Lower leg skin (tissue), 3 donors: ENCODE results near the gene PPM1N.

Source experiments
- POLR2A ChIP-seq, 2 donors: fragments of 450-650 bp; IDR thresholded peaks; one replicate each; pipeline ENCODE4 v1.6.1; 2016 to 2017; ENCODE audit warnings: antibody characterized with exemption in 2 of 2, mild to moderate bottlenecking in 1 of 2, moderate library complexity in 1 of 2
- TF ChIP-seq, protein P1 (sequence below), 3 donors: fragments of 450-650 bp; IDR thresholded peaks; one replicate each; pipeline ENCODE4 v1.5.1; 2016; ENCODE audit warnings: antibody characterized with exemption in 3 of 3, mild to moderate bottlenecking in 3 of 3, moderate library complexity in 2 of 3

DNA sequence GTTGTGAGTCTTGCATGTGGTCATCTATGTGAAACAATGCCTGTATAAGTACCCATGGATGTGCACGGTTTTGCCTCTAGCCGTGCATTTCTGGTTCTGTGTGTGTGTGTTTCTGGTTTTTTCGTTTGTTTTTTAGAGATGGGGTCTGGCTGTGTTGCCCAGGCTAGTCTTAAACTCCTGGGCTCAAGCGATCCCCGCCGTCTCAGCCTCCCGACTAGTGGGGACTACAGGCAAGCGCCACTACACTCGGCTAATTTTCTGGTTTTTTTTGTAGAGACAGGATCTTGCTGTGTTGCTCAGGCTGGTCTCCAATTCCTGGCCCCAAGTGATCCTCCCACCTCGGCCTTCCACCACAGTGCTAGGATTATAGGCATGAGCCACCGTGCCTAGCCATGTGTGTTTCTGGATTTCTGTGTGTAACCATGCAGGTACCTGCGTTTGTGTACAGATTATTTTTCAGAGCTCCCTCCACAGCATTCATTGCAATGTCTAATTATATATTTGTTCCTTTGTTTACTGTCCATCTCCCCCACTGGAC lies 46.3 kb upstream of the PPM1N start:
- TF ChIP-seq, protein P1, sequence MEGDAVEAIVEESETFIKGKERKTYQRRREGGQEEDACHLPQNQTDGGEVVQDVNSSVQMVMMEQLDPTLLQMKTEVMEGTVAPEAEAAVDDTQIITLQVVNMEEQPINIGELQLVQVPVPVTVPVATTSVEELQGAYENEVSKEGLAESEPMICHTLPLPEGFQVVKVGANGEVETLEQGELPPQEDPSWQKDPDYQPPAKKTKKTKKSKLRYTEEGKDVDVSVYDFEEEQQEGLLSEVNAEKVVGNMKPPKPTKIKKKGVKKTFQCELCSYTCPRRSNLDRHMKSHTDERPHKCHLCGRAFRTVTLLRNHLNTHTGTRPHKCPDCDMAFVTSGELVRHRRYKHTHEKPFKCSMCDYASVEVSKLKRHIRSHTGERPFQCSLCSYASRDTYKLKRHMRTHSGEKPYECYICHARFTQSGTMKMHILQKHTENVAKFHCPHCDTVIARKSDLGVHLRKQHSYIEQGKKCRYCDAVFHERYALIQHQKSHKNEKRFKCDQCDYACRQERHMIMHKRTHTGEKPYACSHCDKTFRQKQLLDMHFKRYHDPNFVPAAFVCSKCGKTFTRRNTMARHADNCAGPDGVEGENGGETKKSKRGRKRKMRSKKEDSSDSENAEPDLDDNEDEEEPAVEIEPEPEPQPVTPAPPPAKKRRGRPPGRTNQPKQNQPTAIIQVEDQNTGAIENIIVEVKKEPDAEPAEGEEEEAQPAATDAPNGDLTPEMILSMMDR (IDR thresholded peaks at IDR 0.05): no peak
- TF ChIP-seq POLR2A (IDR thresholded peaks at IDR 0.05): no peak
